ENCODE measurements around the gene CSTF1.

The CSTF1 gene

GRCh38 chr20:56392132-56392880, at the start of gene CSTF1, which contains the start of gene AURKA:
Gene CSTF1 (plus strand): TSS chr20:56392645. CDS start chr20:56395553, 2,908 bp downstream.
Gene AURKA (minus strand): TSS chr20:56392215. CDS start chr20:56388197, 4,018 bp downstream.
- in situ Hi-C loops (cut with HindIII; ENCODE audit: low sequenced_read_pairs) = no loop called here

- in situ Hi-C loops (cut with HindIII; ENCODE audit: low sequenced_read_pairs) = loop anchor here (25.0 kb wide), 1 partner anchor 1655 kb away; no protein-coding TSS in a partner anchor
These were observed 49.7 kb upstream of the CSTF1 start for GRCh38 chr20:56342783-56343182.

- in situ Hi-C loops (cut with HindIII; ENCODE audit: low sequenced_read_pairs) = loop anchor here (25.0 kb wide), 1 partner anchor 1657 kb away; no protein-coding TSS in a partner anchor
These were observed 48.5 kb upstream of the CSTF1 start for GRCh38 chr20:56343861-56344381.

- in situ Hi-C loops (cut with HindIII; ENCODE audit: low sequenced_read_pairs) = loop anchor here (25.0 kb wide), 1 partner anchor 1659 kb away; no protein-coding TSS in a partner anchor
These were observed 46.5 kb upstream of the CSTF1 start for GRCh38 chr20:56345911-56346310.

GRCh38 chr20:56347628-56348304, 44.7 kb upstream of the CSTF1 start:
- in situ Hi-C loops (cut with HindIII; ENCODE audit: low sequenced_read_pairs) = loop anchor here (25.0 kb wide), 1 partner anchor 1660 kb away; no protein-coding TSS in a partner anchor

GRCh38 chr20:56348305-56348693, 44.1 kb upstream of the CSTF1 start:
- in situ Hi-C loops (cut with HindIII; ENCODE audit: low sequenced_read_pairs) = loop anchor here (25.0 kb wide), 1 partner anchor 1661 kb away; no protein-coding TSS in a partner anchor

GRCh38 chr20:56348746-56349145, 43.7 kb upstream of the CSTF1 start:
- in situ Hi-C loops (cut with HindIII; ENCODE audit: low sequenced_read_pairs) = loop anchor here (25.0 kb wide), 1 partner anchor 1661 kb away; no protein-coding TSS in a partner anchor

GRCh38 chr20:56350842-56351241, 41.6 kb upstream of the CSTF1 start:
- in situ Hi-C loops (cut with HindIII; ENCODE audit: low sequenced_read_pairs) = no loop called here

- in situ Hi-C loops (cut with HindIII; ENCODE audit: low sequenced_read_pairs) = no loop called here
These were observed 39.9 kb upstream of the CSTF1 start for GRCh38 chr20:56352345-56353055.

GRCh38 chr20:56353356-56353755, 39.1 kb upstream of the CSTF1 start:
- in situ Hi-C loops (cut with HindIII; ENCODE audit: low sequenced_read_pairs) = no loop called here

GRCh38 chr20:56358070-56358469, 34.4 kb upstream of the CSTF1 start:
- in situ Hi-C loops (cut with HindIII; ENCODE audit: low sequenced_read_pairs) = no loop called here

GRCh38 chr20:56358600-56359211, 33.7 kb upstream of the CSTF1 start, which contains the start of gene FAM210B:
Gene FAM210B (plus strand): TSS chr20:56358974. CDS start chr20:56359006, 32 bp downstream.
- in situ Hi-C loops (cut with HindIII; ENCODE audit: low sequenced_read_pairs) = no loop called here

GRCh38 chr20:56359212-56360132, 33.0 kb upstream of the CSTF1 start:
- in situ Hi-C loops (cut with HindIII; ENCODE audit: low sequenced_read_pairs) = no loop called here

- in situ Hi-C loops (cut with HindIII; ENCODE audit: low sequenced_read_pairs) = no loop called here
These were observed 32.1 kb upstream of the CSTF1 start for GRCh38 chr20:56360133-56360907.

GRCh38 chr20:56360908-56361205, 31.6 kb upstream of the CSTF1 start:
- in situ Hi-C loops (cut with HindIII; ENCODE audit: low sequenced_read_pairs) = no loop called here

- in situ Hi-C loops (cut with HindIII; ENCODE audit: low sequenced_read_pairs) = no loop called here
These were observed 30.5 kb upstream of the CSTF1 start for GRCh38 chr20:56361900-56362299.

GRCh38 chr20:56362833-56363413, 29.5 kb upstream of the CSTF1 start:
- in situ Hi-C loops (cut with HindIII; ENCODE audit: low sequenced_read_pairs) = no loop called here

GRCh38 chr20:56363491-56363890, 29.0 kb upstream of the CSTF1 start:
- in situ Hi-C loops (cut with HindIII; ENCODE audit: low sequenced_read_pairs) = no loop called here

Data from DLD1 (cell line).